Calu3 (cell line): Measurements from ENCODE around the gene CD6. TPM values are rescaled to one million over a fixed set of nuclear protein-coding genes. Genes with fewer than 3 reads are reported as not detected.

Experiments used
- BruUV-seq: library from RNA; stranded (reverse); fragments of 400-500 nt; replicated peaks from 2 replicates; lab custom pipeline; 2021; lab: Mats Ljungman, UMichigan
- CTCF ChIA-PET: fragments of 300-600 bp; sonication (Branson Sonifier 250); formaldehyde crosslinking; loops from one replicate; lab custom pipeline; 2022; ENCODE audit warnings: antibody characterized with exemption; lab: Charles Lee
- DNase-seq: peaks from one replicate; pipeline ENCODE4 v3.0.0; 2022
- H3K27ac Mint-ChIP-seq: one replicate; pipeline ENCODE4 v1.8.0; 2022; ENCODE audit warnings: mixed read lengths; ENCODE audit not compliant: unreplicated experiment
- H3K27me3 Mint-ChIP-seq: one replicate; pipeline ENCODE4 v1.8.0; 2022; ENCODE audit warnings: mixed read lengths; ENCODE audit not compliant: unreplicated experiment
- H3K36me3 Mint-ChIP-seq: one replicate; pipeline ENCODE4 v1.8.0; 2022; ENCODE audit warnings: mild to moderate bottlenecking, moderate library complexity, mixed read lengths; ENCODE audit not compliant: insufficient read depth, unreplicated experiment
- H3K4me1 Mint-ChIP-seq: one replicate; pipeline ENCODE4 v1.8.0; 2022; ENCODE audit warnings: mild to moderate bottlenecking, low read depth, mixed read lengths; ENCODE audit not compliant: unreplicated experiment
- H3K4me3 Mint-ChIP-seq: one replicate; pipeline ENCODE4 v1.8.0; 2022; ENCODE audit warnings: mild to moderate bottlenecking, low read depth, moderate library complexity, mixed read lengths; ENCODE audit not compliant: unreplicated experiment
- H3K9me3 Mint-ChIP-seq: one replicate; pipeline ENCODE4 v1.8.0; 2022; ENCODE audit warnings: low read depth, mixed read lengths; ENCODE audit not compliant: unreplicated experiment
- CTCF ChIP-seq: fragments of 200-600 bp; IDR thresholded peaks from one replicate; pipeline ENCODE4 v1.8.0; 2022; ENCODE audit warnings: antibody characterized with exemption; ENCODE audit not compliant: unreplicated experiment
- intact Hi-C: fragments of 100-400 bp; cut with micrococcal nuclease; formaldehyde crosslinking; loops from one replicate; pipeline ENCODE4 v1.10.0; 2022; ENCODE audit not compliant: unreplicated experiment
- total RNA-seq: library from RNA; stranded (reverse); gene quantifications from 2 replicates; pipeline ENCODE4 v1.2.3, GENCODE V29; 2022

CD6 gene
- total RNA-seq, 1 experiment from 2014 or later = 0.26 TPM

- DNase-seq = no peak
- intact Hi-C loops = no loop called here
- Mint-ChIP-seq H3K36me3 (peaks cover 4% of the 10 kb centered on the region), H3K4me3 (no peak overlapping the region), H3K27me3 (no peaks in the 10 kb centered on the region), H3K9me3 (no peaks in the 10 kb centered on the region), H3K27ac (no peak overlapping the region), H3K4me1 (peaks cover 8% of the 10 kb centered on the region)
- BruUV-seq = no TSS peak
- CTCF ChIA-PET = no interaction called here
- no peak for TF ChIP-seq CTCF
Observed at GRCh38 chr11:60950933-60951605, 20.4 kb upstream of the CD6 start.

GRCh38 chr11:60951606-60951903 lies 19.9 kb upstream of the CD6 start:
- CTCF ChIA-PET = no interaction called here
- Mint-ChIP-seq H3K4me1 (peaks cover 8% of the 10 kb centered on the region), H3K36me3 (peaks cover 4% of the 10 kb centered on the region), H3K9me3 (no peaks in the 10 kb centered on the region), H3K4me3 (peak overlapping the region; percentile 65), H3K27me3 (peaks cover 1% of the 10 kb centered on the region), H3K27ac (no peak overlapping the region)
- no peak for TF ChIP-seq CTCF
- intact Hi-C loops = no loop called here
- DNase-seq = no peak
- BruUV-seq = no TSS peak

- Mint-ChIP-seq H3K27me3 (peaks cover 7% of the 10 kb centered on the region), H3K9me3 (no peaks in the 10 kb centered on the region), H3K4me3 (peak within 1 kb of the TSS; percentile 65), H3K36me3 (peaks cover 4% of the 10 kb centered on the region), H3K27ac (peak within 1 kb of the TSS; percentile 53), H3K4me1 (peaks cover 8% of the 10 kb centered on the region)
- no peak for TF ChIP-seq CTCF
- no TSS peak for BruUV-seq
- DNase-seq = no peak
- intact Hi-C loops = no loop called here
- CTCF ChIA-PET = no interaction called here
Observed at GRCh38 chr11:60951904-60952741, 19.4 kb upstream of the CD6 start, which contains the start of gene SLC15A3. SLC15A3 (minus strand) TSS chr11:60952176; CDS start chr11:60951551, 625 bp downstream.

GRCh38 chr11:60952742-60953170 lies 18.7 kb upstream of the CD6 start:
- Mint-ChIP-seq H3K27ac (no peak overlapping the region), H3K27me3 (peaks cover 13% of the 10 kb centered on the region), H3K4me3 (peak overlapping the region; percentile 65), H3K4me1 (peaks cover 8% of the 10 kb centered on the region), H3K36me3 (peaks cover 4% of the 10 kb centered on the region), H3K9me3 (no peaks in the 10 kb centered on the region)
- CTCF ChIA-PET = no interaction called here
- no peak for TF ChIP-seq CTCF
- intact Hi-C loops = no loop called here
- no TSS peak for BruUV-seq
- DNase-seq = no peak
